Panc1 (cell line): ENCODE results near the gene KANSL2.

Experiments used
- POLR2AphosphoS5 ChIP-seq: IDR thresholded peaks from 2 replicates; pipeline ENCODE4 v1.6.1; 2012; ENCODE audit warnings: mild to moderate bottlenecking, low read depth, low read length, moderate library complexity
- SIN3A ChIP-seq: IDR thresholded peaks from 2 replicates; pipeline ENCODE4 v1.6.1; 2012; ENCODE audit warnings: low read depth, mild to moderate bottlenecking, low read length, moderate library complexity, borderline replicate concordance; ENCODE audit not compliant: insufficient read depth
- TF ChIP-seq, protein P1 (sequence below): fragments of 450-650 bp; IDR thresholded peaks from 2 replicates; pipeline ENCODE4 v1.5.1; 2017; ENCODE audit warnings: mild to moderate bottlenecking
- TF ChIP-seq, protein P2 (sequence below), 2 experiments: IDR thresholded peaks; 2 replicates each; pipeline ENCODE4 v1.6.1; 2011 to 2012; ENCODE audit warnings: low read depth in 2 of 2, control low read depth in 1 of 2, low read length in 1 of 2, mild to moderate bottlenecking in 1 of 2, moderate library complexity in 1 of 2; ENCODE audit not compliant: insufficient read depth in 1 of 2

DNA sequence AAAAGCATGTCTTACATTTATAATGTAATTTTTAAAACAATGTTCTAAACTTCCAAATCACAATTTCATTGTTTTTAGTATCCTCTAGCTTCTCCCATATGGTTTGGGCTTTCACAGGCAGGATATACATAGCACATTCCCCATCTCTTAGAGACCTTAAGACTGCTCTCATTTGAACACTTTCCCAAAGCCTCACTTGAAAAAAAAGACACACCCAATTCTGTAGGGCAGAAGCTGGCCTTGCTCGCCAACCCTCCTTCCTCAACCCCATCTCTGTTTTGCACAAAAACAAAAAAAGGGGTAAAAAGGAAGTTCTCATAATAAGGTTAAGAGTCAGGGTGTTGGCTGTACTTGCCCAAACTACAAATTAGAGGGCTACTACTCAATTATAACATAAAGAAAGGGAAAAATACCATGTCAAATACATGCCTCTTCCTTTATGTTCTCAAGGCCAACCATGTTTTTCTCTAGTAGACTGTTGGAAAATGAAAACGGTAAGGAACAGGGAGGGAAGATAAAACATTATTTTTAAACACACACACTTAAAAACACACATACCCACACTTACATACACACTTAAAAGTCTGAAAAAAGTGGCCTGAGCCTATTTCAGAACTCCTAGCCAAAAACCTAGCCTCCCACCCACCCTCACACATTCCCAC is 9.9 kb upstream of the KANSL2 start:
- TF ChIP-seq, protein P1, sequence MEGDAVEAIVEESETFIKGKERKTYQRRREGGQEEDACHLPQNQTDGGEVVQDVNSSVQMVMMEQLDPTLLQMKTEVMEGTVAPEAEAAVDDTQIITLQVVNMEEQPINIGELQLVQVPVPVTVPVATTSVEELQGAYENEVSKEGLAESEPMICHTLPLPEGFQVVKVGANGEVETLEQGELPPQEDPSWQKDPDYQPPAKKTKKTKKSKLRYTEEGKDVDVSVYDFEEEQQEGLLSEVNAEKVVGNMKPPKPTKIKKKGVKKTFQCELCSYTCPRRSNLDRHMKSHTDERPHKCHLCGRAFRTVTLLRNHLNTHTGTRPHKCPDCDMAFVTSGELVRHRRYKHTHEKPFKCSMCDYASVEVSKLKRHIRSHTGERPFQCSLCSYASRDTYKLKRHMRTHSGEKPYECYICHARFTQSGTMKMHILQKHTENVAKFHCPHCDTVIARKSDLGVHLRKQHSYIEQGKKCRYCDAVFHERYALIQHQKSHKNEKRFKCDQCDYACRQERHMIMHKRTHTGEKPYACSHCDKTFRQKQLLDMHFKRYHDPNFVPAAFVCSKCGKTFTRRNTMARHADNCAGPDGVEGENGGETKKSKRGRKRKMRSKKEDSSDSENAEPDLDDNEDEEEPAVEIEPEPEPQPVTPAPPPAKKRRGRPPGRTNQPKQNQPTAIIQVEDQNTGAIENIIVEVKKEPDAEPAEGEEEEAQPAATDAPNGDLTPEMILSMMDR, result no peak
- TF ChIP-seq POLR2AphosphoS5, result no peak
- TF ChIP-seq SIN3A, result no peak
- TF ChIP-seq, protein P2, sequence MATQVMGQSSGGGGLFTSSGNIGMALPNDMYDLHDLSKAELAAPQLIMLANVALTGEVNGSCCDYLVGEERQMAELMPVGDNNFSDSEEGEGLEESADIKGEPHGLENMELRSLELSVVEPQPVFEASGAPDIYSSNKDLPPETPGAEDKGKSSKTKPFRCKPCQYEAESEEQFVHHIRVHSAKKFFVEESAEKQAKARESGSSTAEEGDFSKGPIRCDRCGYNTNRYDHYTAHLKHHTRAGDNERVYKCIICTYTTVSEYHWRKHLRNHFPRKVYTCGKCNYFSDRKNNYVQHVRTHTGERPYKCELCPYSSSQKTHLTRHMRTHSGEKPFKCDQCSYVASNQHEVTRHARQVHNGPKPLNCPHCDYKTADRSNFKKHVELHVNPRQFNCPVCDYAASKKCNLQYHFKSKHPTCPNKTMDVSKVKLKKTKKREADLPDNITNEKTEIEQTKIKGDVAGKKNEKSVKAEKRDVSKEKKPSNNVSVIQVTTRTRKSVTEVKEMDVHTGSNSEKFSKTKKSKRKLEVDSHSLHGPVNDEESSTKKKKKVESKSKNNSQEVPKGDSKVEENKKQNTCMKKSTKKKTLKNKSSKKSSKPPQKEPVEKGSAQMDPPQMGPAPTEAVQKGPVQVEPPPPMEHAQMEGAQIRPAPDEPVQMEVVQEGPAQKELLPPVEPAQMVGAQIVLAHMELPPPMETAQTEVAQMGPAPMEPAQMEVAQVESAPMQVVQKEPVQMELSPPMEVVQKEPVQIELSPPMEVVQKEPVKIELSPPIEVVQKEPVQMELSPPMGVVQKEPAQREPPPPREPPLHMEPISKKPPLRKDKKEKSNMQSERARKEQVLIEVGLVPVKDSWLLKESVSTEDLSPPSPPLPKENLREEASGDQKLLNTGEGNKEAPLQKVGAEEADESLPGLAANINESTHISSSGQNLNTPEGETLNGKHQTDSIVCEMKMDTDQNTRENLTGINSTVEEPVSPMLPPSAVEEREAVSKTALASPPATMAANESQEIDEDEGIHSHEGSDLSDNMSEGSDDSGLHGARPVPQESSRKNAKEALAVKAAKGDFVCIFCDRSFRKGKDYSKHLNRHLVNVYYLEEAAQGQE (IDR thresholded peaks at IDR 0.05; ENCODE audit: insufficient read depth in 1 of 2, low read depth in 2 of 2, low read length in 1 of 2), result no peak
